GM18511 (cell line): ENCODE results near the gene TAGAP.

ENCODE experiments used
- ATAC-seq: cut with Tn5 transposase; IDR thresholded peaks from one replicate; pipeline ENCODE4 v1.9.1; 2021; ENCODE audit warnings: mild to moderate bottlenecking, moderate library complexity; ENCODE audit not compliant: unreplicated experiment

The TAGAP gene

GRCh38 chr6:159044899-159045727 lies at the start of gene TAGAP:
Gene TAGAP, minus strand, starts transcription at chr6:159044991. Its CDS starts 845 bp downstream, at chr6:159044146.
- ATAC-seq: peak; percentile 93

- ATAC-seq: no peak
These were observed 49.0 kb upstream of the TAGAP start for GRCh38 chr6:159093609-159094443.

- no peak for ATAC-seq
These were observed 47.8 kb upstream of the TAGAP start for GRCh38 chr6:159092631-159093030.

- ATAC-seq: no peak
These were observed 46.0 kb upstream of the TAGAP start for GRCh38 chr6:159090530-159091480.

GRCh38 chr6:159089909-159090308 lies 45.1 kb upstream of the TAGAP start:
- no peak for ATAC-seq

GRCh38 chr6:159089443-159089842 lies 44.7 kb upstream of the TAGAP start:
- ATAC-seq: no peak

- ATAC-seq: no peak
These were observed 41.3 kb upstream of the TAGAP start for GRCh38 chr6:159086033-159086618.

GRCh38 chr6:159085396-159085895 lies 40.7 kb upstream of the TAGAP start:
- ATAC-seq: no peak

GRCh38 chr6:159084493-159085091 lies 39.8 kb upstream of the TAGAP start:
- ATAC-seq: no peak

GRCh38 chr6:159083146-159083545 lies 38.4 kb upstream of the TAGAP start:
- ATAC-seq: no peak

GRCh38 chr6:159082039-159082815 lies 37.4 kb upstream of the TAGAP start:
- no peak for ATAC-seq

- peak; percentile 58 for ATAC-seq
These were observed 35.6 kb upstream of the TAGAP start for GRCh38 chr6:159080217-159080976.

GRCh38 chr6:159079367-159079766 lies 34.6 kb upstream of the TAGAP start:
- no peak for ATAC-seq

GRCh38 chr6:159077123-159077522 lies 32.3 kb upstream of the TAGAP start:
- ATAC-seq: no peak

- ATAC-seq: no peak
These were observed 30.9 kb upstream of the TAGAP start for GRCh38 chr6:159075506-159076228.

GRCh38 chr6:159074876-159075275 lies 30.1 kb upstream of the TAGAP start:
- no peak for ATAC-seq

- ATAC-seq: no peak
These were observed 29.4 kb upstream of the TAGAP start for GRCh38 chr6:159074120-159074684.
